ENCODE measurements around the gene CDH4.

CDH4 gene

GRCh38 chr20:61806995-61807394, 554.9 kb downstream of the CDH4 start:
- no peak for DNase-seq (ENCODE audit: low read depth)

- DNase-seq (ENCODE audit: low read depth), result no peak
Observed at GRCh38 chr20:61807471-61808160, 555.6 kb downstream of the CDH4 start.

- DNase-seq (ENCODE audit: low read depth), result no peak
Observed at GRCh38 chr20:61808447-61808846, 556.4 kb downstream of the CDH4 start.

GRCh38 chr20:61809006-61809770, 557.1 kb downstream of the CDH4 start:
- no peak for DNase-seq (ENCODE audit: low read depth)

- no peak for DNase-seq (ENCODE audit: low read depth)
Observed at GRCh38 chr20:61810066-61810737, 558.1 kb downstream of the CDH4 start.

GRCh38 chr20:61810738-61811135, 558.7 kb downstream of the CDH4 start:
- no peak for DNase-seq (ENCODE audit: low read depth)

GRCh38 chr20:61811166-61811565, 559.1 kb downstream of the CDH4 start:
- DNase-seq (ENCODE audit: low read depth), result no peak

GRCh38 chr20:61812121-61812844, 560.2 kb downstream of the CDH4 start:
- no peak for DNase-seq (ENCODE audit: low read depth)

- no peak for DNase-seq (ENCODE audit: low read depth)
Observed at GRCh38 chr20:61812845-61813485, 560.9 kb downstream of the CDH4 start.

GRCh38 chr20:61813791-61814190, 561.7 kb downstream of the CDH4 start:
- no peak for DNase-seq (ENCODE audit: low read depth)

GRCh38 chr20:61814244-61814643, 562.2 kb downstream of the CDH4 start:
- DNase-seq (ENCODE audit: low read depth), result no peak

GRCh38 chr20:61814726-61815125, 562.7 kb downstream of the CDH4 start:
- no peak for DNase-seq (ENCODE audit: low read depth)

GRCh38 chr20:61815176-61815575, 563.1 kb downstream of the CDH4 start:
- no peak for DNase-seq (ENCODE audit: low read depth)

GRCh38 chr20:61815678-61816077, 563.6 kb downstream of the CDH4 start:
- no peak for DNase-seq (ENCODE audit: low read depth)

GRCh38 chr20:61816606-61817460, 564.8 kb downstream of the CDH4 start:
- no peak for DNase-seq (ENCODE audit: low read depth)

- DNase-seq (ENCODE audit: low read depth), result no peak
Observed at GRCh38 chr20:61817575-61817974, 565.5 kb downstream of the CDH4 start.

- no peak for DNase-seq (ENCODE audit: low read depth)
Observed at GRCh38 chr20:61818746-61819573, 566.9 kb downstream of the CDH4 start.

- DNase-seq (ENCODE audit: low read depth), result no peak
Observed at GRCh38 chr20:61819574-61819846, 567.4 kb downstream of the CDH4 start.

- DNase-seq (ENCODE audit: low read depth), result no peak
Observed at GRCh38 chr20:61819921-61820825, 568.1 kb downstream of the CDH4 start.

Measured in iris pigment epithelial cell (primary cell).